GM18951 (cell line): ENCODE results near the gene RARRES1.
"Not testable (repeated sequence)": the region's sequence is repeated elsewhere in the genome, so short reads cannot be mapped to it uniquely, and the experiment has no call there.

ENCODE experiments used
- POLR2A ChIP-seq: IDR thresholded peaks from 4 replicates; pipeline ENCODE4 v1.6.1; 2011; ENCODE audit warnings: mild to moderate bottlenecking; ENCODE audit not compliant: insufficient read length, insufficient read depth; ENCODE audit errors: extremely low read depth
- in situ Hi-C: fragments of 300-500 bp; cut with MboI; formaldehyde crosslinking; loops from one replicate; pipeline ENCODE4 v1.12.0; 2022; ENCODE audit warnings: low sequenced_read_pairs, mixed read lengths, inconsistent platforms; ENCODE audit not compliant: unreplicated experiment

The RARRES1 gene

DNA sequence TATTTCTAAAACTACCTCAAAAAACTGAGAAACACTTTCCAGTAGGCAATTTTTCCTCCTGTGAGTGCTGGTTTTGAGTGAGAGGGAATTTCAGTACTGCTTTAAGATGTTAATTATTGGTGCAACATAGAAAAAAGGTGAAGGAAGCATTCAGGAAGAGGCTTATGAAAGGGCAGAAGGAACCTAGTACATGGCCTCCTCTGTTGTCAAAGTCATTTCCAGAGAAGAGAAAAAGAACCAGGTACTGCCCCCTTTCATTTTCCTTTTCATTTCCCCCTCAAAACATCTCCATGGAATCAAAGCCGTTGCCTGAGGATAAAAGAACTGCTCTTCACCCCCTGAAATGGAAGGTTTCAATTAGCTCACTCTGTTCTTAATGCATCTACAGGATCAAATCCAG, 19.8 kb downstream of the RARRES1 start:
- no peak for TF ChIP-seq POLR2A
- in situ Hi-C loops, result no loop called here

DNA sequence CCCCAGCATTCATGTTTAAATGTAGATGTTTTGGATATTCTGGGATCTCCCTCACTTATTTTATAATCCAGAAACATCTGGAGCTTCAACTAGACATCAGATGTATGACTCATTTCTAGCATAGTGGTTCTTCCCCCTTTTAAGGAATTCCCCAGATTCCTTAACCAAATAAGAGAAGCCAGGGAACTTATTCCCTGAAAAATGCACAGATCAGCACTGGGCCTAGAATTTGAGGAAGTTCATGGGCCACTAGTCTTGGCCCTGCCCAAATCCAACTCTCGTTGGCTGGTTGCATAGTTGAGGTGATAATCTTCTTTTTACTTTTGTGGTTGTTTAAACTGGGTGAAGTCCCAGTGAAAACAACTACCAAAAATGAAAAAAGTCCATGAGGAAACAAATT, 20.4 kb downstream of the RARRES1 start:
- TF ChIP-seq POLR2A, result no peak
- in situ Hi-C loops, result no loop called here

DNA sequence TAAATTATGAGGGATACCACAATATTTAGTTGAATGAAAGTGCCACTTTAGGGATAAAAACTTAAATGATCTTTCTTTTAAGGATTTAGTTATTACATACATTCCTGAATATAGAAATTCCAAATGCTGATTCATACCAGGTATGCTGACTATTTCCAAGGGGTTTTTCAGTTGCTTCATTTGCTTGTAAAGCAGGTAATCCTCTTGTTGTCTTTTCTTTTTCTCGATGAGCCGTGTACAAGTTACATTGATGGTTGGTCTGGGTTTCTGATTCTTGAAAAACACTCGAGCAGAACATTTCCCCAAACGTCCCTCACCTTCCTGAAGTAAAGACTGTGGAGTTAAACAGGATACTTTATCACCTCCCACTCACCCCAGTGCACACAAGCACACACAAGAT, 21.7 kb downstream of the RARRES1 start:
- no peak for TF ChIP-seq POLR2A
- in situ Hi-C loops, result no loop called here

DNA sequence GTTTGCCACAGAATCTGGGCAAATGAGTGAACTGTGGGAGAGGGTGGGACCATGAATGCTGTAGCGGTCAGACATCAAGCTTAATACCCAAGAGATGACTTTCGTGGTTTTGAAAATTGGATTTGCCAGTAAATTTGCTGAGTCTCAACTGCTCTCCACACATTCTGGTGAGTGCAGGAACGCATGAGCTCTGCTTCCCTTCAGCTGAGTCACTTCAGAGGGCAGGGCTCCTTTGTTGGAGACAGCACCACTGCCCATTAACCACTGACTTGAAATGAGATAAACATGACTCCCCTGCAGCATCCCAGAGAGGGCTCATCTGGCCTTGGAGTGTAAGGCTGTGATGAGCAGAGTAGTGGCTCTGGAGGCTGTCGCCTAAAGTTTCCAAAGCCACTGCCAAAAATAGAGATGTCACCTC, 22.6 kb downstream of the RARRES1 start:
- no peak for TF ChIP-seq POLR2A
- in situ Hi-C loops, result no loop called here

DNA sequence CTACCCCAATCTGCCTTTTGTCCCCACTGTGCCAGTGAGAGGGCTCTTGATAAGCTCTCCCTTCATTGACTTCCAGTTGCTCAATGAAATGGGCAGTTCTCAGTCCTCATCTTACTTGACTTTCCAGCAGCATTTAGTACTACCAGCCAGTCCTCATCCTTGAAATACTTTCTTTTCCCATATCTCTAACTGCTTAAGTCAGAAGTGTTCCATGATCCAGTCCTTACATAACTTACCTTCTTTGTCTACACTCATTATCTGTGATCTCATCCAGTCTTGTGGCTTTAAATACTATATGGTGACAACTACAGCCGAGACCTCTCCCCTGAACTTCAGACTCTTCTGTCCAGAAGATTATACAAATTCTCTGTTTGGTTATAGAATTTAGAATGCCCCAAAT, 28.7 kb downstream of the RARRES1 start:
- TF ChIP-seq POLR2A, result no peak
- in situ Hi-C loops, result no loop called here

DNA sequence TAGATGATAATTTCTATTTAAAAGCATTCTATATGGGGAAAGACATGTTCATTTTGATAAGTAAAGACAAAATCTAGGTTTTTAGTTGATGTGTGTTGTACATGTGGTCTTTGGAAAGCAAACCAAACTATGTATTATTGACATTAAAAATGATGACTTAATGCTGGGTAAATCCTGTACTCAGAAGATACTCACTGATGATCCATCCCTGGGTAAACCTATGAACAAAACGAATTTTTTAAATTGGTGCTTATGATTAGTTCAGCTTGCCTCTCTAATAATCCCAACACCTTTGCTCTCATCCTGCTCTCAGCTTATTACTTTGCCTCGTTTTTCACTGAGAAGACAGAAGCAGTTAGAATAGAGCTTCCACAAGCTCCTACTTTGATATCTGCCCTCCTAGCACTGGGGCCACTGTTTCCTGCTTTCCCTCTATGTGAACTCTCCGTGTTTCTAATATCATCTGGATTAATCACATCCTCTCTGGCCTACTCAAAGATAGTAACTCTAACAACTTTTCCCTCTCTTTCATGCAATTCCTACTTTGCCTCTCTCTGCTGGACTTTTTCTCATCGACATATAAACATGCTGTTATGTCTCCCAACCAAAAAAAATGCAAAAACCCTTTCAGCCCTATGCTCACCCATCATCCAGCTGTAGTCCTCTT, 29.3 kb downstream of the RARRES1 start:
- TF ChIP-seq POLR2A, result no peak
- in situ Hi-C loops, result no loop called here

DNA sequence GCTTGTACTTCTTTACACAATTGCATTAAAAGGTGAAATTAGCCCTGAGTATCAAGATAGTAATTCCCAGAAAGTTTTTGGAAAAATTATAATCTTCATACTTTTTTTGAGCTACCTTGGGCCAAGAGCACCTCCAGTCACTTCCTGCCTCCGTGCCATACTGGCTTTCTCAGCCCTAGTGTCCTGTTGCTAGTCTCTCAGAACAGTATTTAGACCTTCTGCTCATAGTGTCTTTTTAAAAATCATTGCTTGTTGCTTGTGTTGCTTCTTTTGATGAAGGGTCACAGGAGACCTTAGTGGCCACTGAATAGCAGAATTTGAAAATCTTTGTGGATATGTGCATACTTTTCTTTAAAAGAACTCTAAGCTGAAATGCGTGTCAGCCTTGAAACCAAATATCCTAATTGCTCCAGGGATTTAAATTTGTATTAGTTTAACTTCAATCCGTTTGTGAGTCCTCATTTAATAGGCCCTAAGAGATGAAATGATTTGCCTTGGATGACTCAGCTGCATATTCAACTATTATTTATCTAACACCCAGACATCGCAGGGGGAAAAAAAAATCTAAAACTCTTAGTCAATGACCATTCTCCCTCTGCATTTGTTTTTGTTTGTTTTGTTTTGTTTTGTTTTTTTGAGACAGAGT, 30.7 kb downstream of the RARRES1 start:
- no peak for TF ChIP-seq POLR2A
- in situ Hi-C loops, result no loop called here

DNA sequence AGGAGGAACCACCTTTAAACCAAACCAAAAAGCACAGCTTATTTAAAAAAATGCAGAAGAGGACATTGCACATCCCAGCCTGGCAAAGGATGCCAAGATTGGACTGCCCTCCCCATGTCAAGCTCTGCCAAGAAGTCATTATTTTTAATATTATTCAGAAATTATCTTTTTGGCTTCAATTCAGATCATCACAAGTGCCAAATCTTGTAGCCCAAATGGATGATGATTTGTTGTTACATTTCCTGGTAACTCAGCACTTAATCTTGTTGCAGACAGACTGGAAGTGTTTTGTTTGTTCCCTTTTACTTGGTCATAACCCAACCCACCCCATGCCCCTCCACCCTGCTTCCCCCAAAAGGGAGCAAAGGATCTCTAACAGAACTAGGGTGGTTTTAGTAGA, 31.7 kb downstream of the RARRES1 start:
- in situ Hi-C loops, result no loop called here
- TF ChIP-seq POLR2A, result no peak

DNA sequence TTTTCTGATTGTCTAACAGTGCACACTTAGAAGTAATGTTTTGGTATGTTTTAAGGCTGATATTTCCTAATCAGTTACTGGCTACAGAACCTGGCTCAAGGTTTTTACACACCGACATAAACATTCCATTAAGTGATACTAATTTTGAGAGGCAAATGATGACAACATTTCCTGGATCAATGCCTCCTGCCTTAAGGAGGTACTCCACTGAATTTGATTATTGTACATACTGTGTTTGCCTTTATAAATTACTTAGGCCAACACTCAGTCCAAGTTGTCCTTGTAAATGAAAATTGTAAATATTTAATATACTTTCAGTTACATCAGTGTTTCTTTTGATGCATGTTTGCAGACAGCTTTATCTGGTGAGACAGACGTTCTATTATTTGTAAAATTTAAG, 35.6 kb downstream of the RARRES1 start:
- no peak for TF ChIP-seq POLR2A
- in situ Hi-C loops, result no loop called here

DNA sequence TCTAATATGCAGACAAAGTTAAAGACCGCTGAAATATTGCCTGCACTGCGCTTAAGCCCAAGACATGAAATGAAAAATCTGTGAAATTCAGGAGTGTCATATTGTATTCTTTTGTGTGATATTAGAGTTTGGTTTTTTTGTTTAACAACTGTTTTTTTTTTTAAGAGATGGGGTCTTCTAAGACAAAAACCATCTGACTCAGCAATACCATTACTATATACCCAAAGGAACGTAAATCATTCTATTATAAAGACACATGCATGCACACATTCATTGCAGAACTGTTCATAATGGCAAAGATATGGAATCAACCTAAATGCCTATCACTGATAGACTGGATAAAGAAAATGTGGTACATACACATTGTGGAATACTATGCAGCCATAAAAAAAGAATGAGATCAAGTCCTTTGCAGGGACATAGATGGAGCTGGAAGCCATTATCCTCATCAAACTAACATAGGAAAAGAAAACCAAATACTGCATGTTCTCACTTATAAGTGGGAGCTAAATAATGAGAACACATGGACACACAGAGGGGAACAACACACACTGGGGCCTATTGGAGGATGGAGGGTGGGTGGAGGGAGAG, 38.3 kb downstream of the RARRES1 start:
- in situ Hi-C loops, result not testable (repeated sequence)

DNA sequence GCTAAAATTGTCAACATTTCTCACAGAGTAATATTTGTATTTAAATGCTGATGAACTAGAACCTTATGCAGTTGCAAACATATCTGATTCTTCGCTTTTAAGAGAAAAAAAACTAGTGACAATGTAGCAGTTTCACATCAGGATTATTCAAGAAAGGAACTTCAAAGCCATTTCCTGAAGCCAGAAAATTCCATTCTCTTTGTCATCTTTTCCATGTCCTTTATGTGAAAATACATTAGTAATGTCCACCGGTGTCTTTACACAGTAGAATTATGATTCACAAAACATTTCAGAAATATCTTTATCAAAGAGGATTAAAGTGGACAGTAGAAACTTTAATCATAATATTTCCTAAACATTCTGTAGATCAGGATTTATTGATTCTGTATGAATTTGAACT, 47.1 kb downstream of the RARRES1 start:
- in situ Hi-C loops, result no loop called here
- no peak for TF ChIP-seq POLR2A

DNA sequence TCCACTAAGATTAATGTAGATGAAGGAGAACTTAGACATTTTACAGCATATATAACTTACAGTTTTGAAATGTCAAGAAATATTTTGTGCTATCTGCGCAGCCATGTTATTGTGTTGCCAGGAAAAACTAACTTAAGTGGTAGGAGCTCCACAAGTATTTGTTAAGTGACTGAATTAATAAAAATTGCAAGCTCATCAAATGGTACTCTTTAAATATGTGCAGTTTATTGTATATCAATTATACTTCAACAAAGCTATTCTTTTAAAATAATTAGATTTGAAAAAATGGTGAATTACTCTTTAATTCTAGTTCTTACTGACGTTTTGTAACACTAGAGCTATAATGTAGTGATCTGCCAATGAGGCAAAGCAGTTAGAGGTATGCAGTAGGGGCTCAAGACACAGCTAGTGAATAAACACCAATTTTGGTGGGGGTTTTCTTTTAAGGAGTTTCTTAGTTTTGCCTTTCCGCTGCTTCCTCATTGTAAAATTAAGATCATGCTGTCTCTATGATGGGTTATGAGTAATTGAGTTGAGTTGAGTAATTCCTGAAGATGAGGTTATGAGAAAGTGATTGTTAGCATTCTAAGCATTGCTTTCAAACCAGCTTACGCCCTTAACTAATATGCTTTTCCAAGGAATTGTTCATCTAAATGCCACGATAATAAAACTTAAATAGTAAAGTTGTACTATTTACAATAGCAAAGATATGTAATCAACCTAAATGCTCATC, 48.9 kb downstream of the RARRES1 start:
- in situ Hi-C loops, result no loop called here
- no peak for TF ChIP-seq POLR2A

DNA sequence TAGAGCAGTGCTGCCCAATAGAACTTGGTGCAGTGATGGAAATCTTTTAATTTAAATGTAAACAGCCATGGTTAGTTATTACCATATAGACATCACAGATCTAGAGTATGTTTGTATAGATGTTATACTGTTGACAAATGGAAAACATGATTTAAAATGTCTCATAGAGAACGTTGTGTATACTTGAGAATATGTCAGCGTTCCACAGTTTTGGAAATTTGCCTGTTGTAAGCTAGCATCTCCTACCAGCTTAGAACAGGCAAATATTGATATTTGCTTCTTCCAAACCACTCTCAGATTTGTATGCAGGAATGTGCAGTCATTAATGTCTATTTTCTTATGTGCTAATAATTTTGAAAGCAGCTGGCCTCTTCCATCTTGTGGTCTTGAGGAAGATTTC, 51.4 kb downstream of the RARRES1 start:
- TF ChIP-seq POLR2A, result no peak
- in situ Hi-C loops, result no loop called here

DNA sequence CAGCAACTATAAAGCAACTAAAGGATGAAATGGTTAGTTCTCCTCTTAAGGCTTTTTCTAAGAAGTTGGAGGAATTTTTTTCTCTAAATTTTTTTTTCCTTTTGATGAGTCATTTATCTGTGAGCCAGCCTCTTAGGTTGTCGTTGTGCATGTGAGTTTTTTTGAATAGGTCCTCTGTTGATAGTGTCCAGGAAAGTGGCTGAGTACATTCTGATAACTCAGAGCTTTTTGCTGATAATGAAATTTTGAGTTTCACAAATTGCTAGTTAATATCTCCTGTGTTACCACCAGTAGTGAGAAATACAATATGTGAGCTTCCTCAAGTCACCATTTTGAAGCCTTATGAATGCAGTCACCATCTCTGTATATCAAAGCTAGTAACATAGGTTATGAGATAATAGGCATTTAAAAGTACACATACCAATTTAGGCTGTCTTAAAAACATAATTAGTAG, 52.7 kb downstream of the RARRES1 start:
- in situ Hi-C loops, result no loop called here
- no peak for TF ChIP-seq POLR2A

DNA sequence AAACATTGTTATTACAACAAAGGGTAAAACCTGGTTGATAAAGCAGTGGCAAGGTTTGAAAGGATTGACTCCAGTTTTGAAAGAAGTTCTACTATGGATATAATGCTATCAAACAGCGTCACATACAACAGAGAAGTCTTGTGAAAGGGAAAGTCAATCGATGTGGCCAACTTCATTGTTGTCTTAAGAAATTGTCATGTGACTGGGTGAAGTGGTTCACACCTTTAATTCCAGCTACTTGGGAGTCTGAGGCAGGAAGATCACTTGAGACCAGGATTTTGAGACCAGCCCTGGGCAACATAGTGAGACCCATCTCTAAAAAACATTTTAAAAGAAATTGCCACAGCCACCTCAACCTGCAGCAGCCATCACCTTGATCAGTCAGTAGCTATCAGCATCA, 53.6 kb downstream of the RARRES1 start:
- no peak for TF ChIP-seq POLR2A
- in situ Hi-C loops, result no loop called here
